ENCODE data around the gene ZC2HC1C. TPM values are rescaled to one million over a fixed set of nuclear protein-coding genes. Genes with fewer than 3 reads are reported as not detected.

ZC2HC1C gene
- total RNA-seq, 1 donor from 2014 or later = 7.5 TPM

- no peak for TF ChIP-seq CTCF (IDR thresholded peaks at IDR 0.05; ENCODE audit: unreplicated experiment)
- no peak for DNase-seq (ENCODE audit: low spot score, unreplicated experiment)
- H3K4me3 Mint-ChIP-seq (ENCODE audit: low read depth) = no peak overlapping the region
- H3K27ac Mint-ChIP-seq = no peak overlapping the region
- H3K9me3 Mint-ChIP-seq (ENCODE audit: low read depth) = no peaks in the 10 kb centered on the region
- no peaks in the 10 kb centered on the region for H3K4me1 Mint-ChIP-seq (ENCODE audit: low read depth)
- peaks cover 29% of the 10 kb centered on the region for H3K36me3 Mint-ChIP-seq (ENCODE audit: insufficient read depth)
- H3K27me3 Mint-ChIP-seq = no peaks in the 10 kb centered on the region
Observed at GRCh38 chr14:75090353-75090752, 20.9 kb downstream of the ZC2HC1C start.

- H3K9me3 Mint-ChIP-seq (ENCODE audit: low read depth) = no peaks in the 10 kb centered on the region
- H3K27me3 Mint-ChIP-seq = no peaks in the 10 kb centered on the region
- H3K27ac Mint-ChIP-seq = no peak overlapping the region
- H3K36me3 Mint-ChIP-seq (ENCODE audit: insufficient read depth) = peaks cover 25% of the 10 kb centered on the region
- H3K4me3 Mint-ChIP-seq (ENCODE audit: low read depth) = no peak overlapping the region
- TF ChIP-seq CTCF (IDR thresholded peaks at IDR 0.05; ENCODE audit: unreplicated experiment) = no peak
- no peak for DNase-seq (ENCODE audit: low spot score, unreplicated experiment)
- no peaks in the 10 kb centered on the region for H3K4me1 Mint-ChIP-seq (ENCODE audit: low read depth)
Observed at GRCh38 chr14:75091251-75091650, 21.8 kb downstream of the ZC2HC1C start.

- H3K27me3 Mint-ChIP-seq = no peaks in the 10 kb centered on the region
- no peak for DNase-seq (ENCODE audit: low spot score, unreplicated experiment)
- H3K4me3 Mint-ChIP-seq (ENCODE audit: low read depth) = no peak overlapping the region
- H3K4me1 Mint-ChIP-seq (ENCODE audit: low read depth) = no peaks in the 10 kb centered on the region
- peaks cover 23% of the 10 kb centered on the region for H3K36me3 Mint-ChIP-seq (ENCODE audit: insufficient read depth)
- no peak for TF ChIP-seq CTCF (IDR thresholded peaks at IDR 0.05; ENCODE audit: unreplicated experiment)
- no peak overlapping the region for H3K27ac Mint-ChIP-seq
- H3K9me3 Mint-ChIP-seq (ENCODE audit: low read depth) = no peaks in the 10 kb centered on the region
Observed at GRCh38 chr14:75092698-75093097, 23.3 kb downstream of the ZC2HC1C start.

- no peak for TF ChIP-seq CTCF (IDR thresholded peaks at IDR 0.05; ENCODE audit: unreplicated experiment)
- Mint-ChIP-seq H3K27me3 (no peaks in the 10 kb centered on the region), H3K36me3 (ENCODE audit: insufficient read depth) (peaks cover 34% of the 10 kb centered on the region), H3K4me1 (ENCODE audit: low read depth) (peaks cover 5% of the 10 kb centered on the region), H3K9me3 (ENCODE audit: low read depth) (no peaks in the 10 kb centered on the region), H3K4me3 (ENCODE audit: low read depth) (no peak overlapping the region), H3K27ac (no peak overlapping the region)
- no peak for DNase-seq (ENCODE audit: low spot score, unreplicated experiment)
Observed at GRCh38 chr14:75094896-75095295, 25.5 kb downstream of the ZC2HC1C start.

GRCh38 chr14:75095690-75096089, 26.2 kb downstream of the ZC2HC1C start:
- no peak for TF ChIP-seq CTCF (IDR thresholded peaks at IDR 0.05; ENCODE audit: unreplicated experiment)
- Mint-ChIP-seq H3K9me3 (ENCODE audit: low read depth) (no peaks in the 10 kb centered on the region), H3K4me1 (ENCODE audit: low read depth) (peaks cover 5% of the 10 kb centered on the region), H3K27me3 (no peaks in the 10 kb centered on the region), H3K4me3 (ENCODE audit: low read depth) (no peak overlapping the region), H3K27ac (no peak overlapping the region), H3K36me3 (ENCODE audit: insufficient read depth) (peaks cover 34% of the 10 kb centered on the region)
- DNase-seq (ENCODE audit: low spot score, unreplicated experiment) = no peak

Data from progenitor cell of endocrine pancreas (in vitro differentiated cells).